Muscle of leg (tissue), 11 donors: ENCODE measurements around the gene RALGPS1. TPM values are rescaled to one million over a fixed set of nuclear protein-coding genes. Genes with fewer than 3 reads are reported as not detected.
A peak's percentile ranks its signal among the peaks of the same experiment; 100 is the strongest.

Experiments
- DNase-seq: peaks from one replicate; pipeline ENCODE4 v3.0.0; 2013
- H3K27ac ChIP-seq: one replicate; pipeline ENCODE4 v1.5.1; 2013; ENCODE audit warnings: mild to moderate bottlenecking, low read length, control low read depth
- H3K27me3 ChIP-seq: one replicate; pipeline ENCODE4 v1.6.1; 2013; ENCODE audit warnings: low read length; ENCODE audit not compliant: control insufficient read depth, insufficient read depth
- H3K36me3 ChIP-seq: one replicate; pipeline ENCODE4 v1.6.1; 2013; ENCODE audit warnings: low read length; ENCODE audit not compliant: control insufficient read depth, insufficient read depth
- H3K4me1 ChIP-seq: one replicate; pipeline ENCODE4 v1.6.1; 2013; ENCODE audit warnings: low read length; ENCODE audit not compliant: control insufficient read depth, insufficient read depth
- H3K4me3 ChIP-seq: one replicate; pipeline ENCODE4 v1.5.1; 2013; ENCODE audit warnings: low read length, control low read depth
- H3K9me3 ChIP-seq: replicated peaks from 2 replicates; pipeline ENCODE4 v1.6.1; 2013; ENCODE audit warnings: low read depth, low read length; ENCODE audit not compliant: control insufficient read depth
- WGBS: methylation state at CpG from one replicate; pipeline ENCODE4 v1.1.5; 2013; ENCODE audit warnings: missing lambda C conversion rate; ENCODE audit not compliant: insufficient coverage; 5-methylcytosine and 5-hydroxymethylcytosine counted together
- polyA plus RNA-seq, 8 donors: library from polyadenylated mRNA; unstranded; fragments of 120-200 nt; gene quantifications; one replicate each; pipeline versions ENCODE4 v1.2.1 to v1.2.3, GENCODE V29; 2013; ENCODE audit warnings: inconsistent platforms in 1 of 8, low replicate concordance in 1 of 8; ENCODE audit not compliant: insufficient read length in 8 of 8, insufficient read depth in 1 of 8
- total RNA-seq: library from RNA; stranded (reverse); fragments of 120-200 nt; gene quantifications from one replicate; pipeline ENCODE4 v1.2.4, GENCODE V29; 2013

RALGPS1 gene
- total and polyA plus RNA-seq, 9 donors: 4.6 to 8.6 (median 7.2) TPM

DNA sequence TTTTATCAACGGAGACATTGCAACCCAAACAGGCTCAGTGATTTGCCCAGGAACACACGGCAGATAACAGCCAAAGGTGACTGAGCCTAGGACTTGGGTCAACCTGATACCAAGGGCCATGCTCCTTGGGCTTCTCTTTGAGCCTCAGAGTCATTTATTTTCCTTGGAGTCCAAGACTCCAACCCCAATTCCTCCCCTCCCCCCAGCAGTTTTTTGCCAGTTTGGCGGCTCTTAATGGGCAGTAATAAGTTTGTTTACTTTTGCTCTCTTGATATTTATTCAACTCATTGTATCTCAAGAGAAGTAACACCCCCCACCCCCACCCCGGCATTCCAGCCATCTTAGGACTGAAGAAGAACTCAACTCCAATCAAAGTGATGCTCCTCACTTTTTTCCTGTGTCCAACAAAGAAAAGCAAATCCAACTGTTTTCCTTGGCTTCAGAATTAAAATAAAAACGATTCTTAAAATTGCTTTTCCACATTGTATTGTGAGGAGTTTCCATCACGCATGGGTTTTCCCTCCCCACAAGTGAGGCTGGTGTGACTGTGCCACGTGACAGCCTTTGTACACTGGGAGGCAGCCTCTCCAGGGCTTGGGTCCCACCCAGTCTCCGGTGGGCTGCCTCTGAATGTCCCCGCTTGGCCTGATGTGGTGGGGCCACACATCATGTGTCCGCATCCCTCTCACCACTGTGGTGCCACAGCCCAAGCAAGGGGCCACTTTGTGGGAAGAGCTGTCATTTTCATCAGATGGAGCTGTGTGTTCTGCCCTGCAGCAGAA, 198.8 kb downstream of the RALGPS1 start:
- no peaks in the 10 kb centered on the region for H3K27me3 ChIP-seq
- peak; percentile 81 for DNase-seq
- no peaks in the 10 kb centered on the region for H3K9me3 ChIP-seq
- no peak overlapping the region for H3K4me3 ChIP-seq
- H3K4me1 ChIP-seq: peaks cover 44% of the 10 kb centered on the region
- peaks cover 4% of the 10 kb centered on the region for H3K36me3 ChIP-seq
- WGBS: 85% methylated on average over 8 of the region's 10 CpGs
- H3K27ac ChIP-seq: peak overlapping the region; percentile 56

DNA sequence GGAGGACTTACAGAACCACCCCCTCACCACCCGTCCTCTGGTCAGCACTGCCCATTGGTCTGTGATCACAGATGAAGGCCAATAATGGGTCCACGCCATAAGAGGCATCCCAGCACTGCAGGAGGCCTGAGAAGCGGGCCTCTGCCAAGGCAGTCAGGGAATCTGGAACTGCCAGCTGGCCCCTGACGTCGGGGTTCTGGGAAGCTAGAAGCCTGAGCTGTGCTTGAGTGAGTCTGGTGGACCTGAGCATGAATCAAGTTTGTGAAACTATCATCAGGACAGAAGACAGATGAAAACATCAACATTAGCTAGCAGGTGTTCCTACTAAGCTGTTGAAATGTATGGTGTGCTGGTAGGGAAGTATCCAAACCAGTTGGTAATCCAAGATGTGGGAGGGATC, 200.0 kb downstream of the RALGPS1 start:
- DNase-seq: no peak
- Histone ChIP-seq H3K9me3 (no peaks in the 10 kb centered on the region), H3K4me3 (no peak overlapping the region), H3K27me3 (no peaks in the 10 kb centered on the region), H3K27ac (peak overlapping the region; percentile 0), H3K36me3 (peaks cover 10% of the 10 kb centered on the region), H3K4me1 (peaks cover 52% of the 10 kb centered on the region)
- 73% methylated on average over 5 of the region's 5 CpGs for WGBS

DNA sequence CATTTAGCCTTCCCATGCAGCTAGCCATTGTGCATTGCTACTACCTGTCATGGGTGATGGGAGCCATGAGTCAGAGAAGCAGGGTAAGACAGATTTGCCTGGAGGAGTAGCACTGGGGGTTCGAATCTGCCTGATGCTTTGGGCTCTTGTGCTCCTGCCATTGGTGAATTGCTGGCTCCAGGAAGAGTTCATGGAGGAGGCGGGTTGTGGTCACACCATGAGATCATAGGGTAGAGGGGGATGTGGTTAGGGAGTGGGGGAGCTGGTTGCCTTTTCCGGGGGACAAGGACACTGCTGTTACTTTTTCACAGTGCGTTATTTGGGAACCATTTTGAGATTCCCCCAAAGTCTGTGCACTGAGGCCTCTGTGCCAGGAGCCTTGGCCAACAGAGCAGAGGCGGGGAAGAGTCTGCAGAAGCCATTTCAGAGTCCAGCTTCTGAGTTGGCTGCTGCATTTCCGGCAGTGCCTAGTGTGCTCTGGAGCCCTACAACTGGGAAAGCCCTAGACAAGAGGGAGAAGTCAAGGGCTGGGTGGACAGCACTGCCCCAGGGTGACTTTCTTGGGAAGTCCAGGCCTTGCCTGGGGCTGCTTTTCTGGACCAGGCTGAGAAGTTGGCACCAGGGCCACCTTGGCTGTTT, 201.6 kb downstream of the RALGPS1 start:
- Histone ChIP-seq H3K36me3 (peaks cover 15% of the 10 kb centered on the region), H3K4me1 (peaks cover 54% of the 10 kb centered on the region), H3K27ac (peak overlapping the region; percentile 25), H3K27me3 (no peaks in the 10 kb centered on the region), H3K9me3 (no peaks in the 10 kb centered on the region), H3K4me3 (no peak overlapping the region)
- WGBS: 76% methylated on average over 5 of the region's 6 CpGs
- peak; percentile 74 for DNase-seq

DNA sequence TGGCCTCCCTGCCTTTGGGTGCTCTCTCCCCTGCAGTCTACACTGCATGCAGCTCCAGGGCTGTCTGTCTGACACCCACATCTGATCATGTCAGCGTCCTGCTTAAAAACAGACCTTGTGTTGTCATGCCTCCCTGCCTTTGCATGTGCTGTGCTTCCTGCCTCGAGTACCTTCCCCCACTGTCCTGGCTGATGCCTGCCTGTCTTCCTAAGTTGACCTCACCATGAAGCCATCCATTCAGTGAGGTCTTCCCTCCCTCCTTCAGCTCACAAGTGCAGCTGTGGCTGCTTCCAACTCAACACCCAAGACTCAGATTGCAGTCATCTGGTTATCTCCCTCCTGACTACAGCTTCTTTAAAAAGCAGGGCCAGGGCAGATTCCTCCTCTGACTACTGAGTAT, 202.4 kb downstream of the RALGPS1 start:
- Histone ChIP-seq H3K27me3 (no peaks in the 10 kb centered on the region), H3K27ac (no peak overlapping the region), H3K4me3 (no peak overlapping the region), H3K9me3 (no peaks in the 10 kb centered on the region), H3K36me3 (peaks cover 15% of the 10 kb centered on the region), H3K4me1 (peaks cover 60% of the 10 kb centered on the region)
- WGBS: 73% methylated on average over 2 of the region's 2 CpGs
- peak; percentile 60 for DNase-seq

DNA sequence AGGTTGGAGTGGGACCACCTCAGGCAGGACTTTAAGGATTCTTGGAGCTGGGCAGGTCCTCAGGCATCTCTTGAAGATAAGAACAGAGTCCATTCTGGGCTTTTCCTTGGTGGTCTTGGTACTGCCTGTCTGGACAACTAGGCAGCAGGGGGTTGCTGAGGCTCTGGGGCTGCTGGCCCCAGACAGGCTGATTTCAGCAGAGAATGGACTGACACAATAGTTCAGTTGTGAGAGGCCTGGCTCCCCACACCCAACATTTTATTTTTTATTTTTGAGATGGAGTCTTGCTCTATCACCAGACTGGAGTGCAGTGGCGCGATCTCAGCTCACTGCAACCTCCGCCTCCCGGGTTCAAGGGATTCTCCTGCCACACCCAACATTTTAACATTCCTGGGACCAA, 203.2 kb downstream of the RALGPS1 start:
- WGBS: no CpG with 5 or more reads among the region's 4 CpGs
- H3K9me3 ChIP-seq: no peaks in the 10 kb centered on the region
- DNase-seq: no peak
- no peak overlapping the region for H3K4me3 ChIP-seq
- H3K36me3 ChIP-seq: peaks cover 15% of the 10 kb centered on the region
- H3K4me1 ChIP-seq: peaks cover 59% of the 10 kb centered on the region
- H3K27me3 ChIP-seq: no peaks in the 10 kb centered on the region
- H3K27ac ChIP-seq: peak overlapping the region; percentile 43

DNA sequence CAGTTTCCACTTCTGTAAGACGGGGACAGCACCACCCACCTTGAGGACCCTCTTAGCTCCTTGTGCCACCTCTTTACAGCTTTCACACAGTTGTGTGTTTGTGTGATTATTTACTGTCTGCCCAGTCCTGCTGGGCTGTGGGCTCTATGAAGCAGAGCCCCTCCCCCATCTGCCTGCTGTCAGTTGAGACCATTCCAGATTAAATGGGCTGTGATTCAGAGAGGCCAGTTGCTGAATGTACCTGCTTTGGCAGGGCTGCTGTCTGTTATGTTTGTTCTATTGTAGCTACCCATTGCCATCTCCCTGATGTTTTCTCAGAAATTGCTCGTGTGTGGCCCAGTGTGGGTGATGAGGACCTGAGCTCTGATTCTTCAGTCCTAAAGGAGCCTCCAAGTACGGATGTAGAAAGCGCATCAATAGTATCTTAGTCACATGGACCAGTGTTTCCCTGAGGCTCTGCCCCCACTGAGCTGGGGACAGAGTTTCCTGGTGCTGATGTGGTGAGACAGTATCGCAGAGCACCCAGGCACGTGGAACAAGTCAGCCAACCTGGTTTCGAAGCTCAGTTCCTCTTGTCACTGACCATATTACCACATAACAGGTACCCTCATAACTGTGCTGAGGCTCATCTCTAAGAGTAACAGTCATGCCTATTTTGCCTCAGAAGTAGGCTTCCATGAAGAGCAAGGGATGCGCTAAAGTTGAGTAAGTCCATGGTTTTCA, 204.2 kb downstream of the RALGPS1 start:
- no peaks in the 10 kb centered on the region for H3K9me3 ChIP-seq
- H3K4me3 ChIP-seq: no peak overlapping the region
- H3K4me1 ChIP-seq: peaks cover 62% of the 10 kb centered on the region
- no peaks in the 10 kb centered on the region for H3K27me3 ChIP-seq
- WGBS: 100% methylated on average over 1 of the region's 8 CpGs
- peaks cover 15% of the 10 kb centered on the region for H3K36me3 ChIP-seq
- H3K27ac ChIP-seq: peak overlapping the region; percentile 8
- DNase-seq: no peak

DNA sequence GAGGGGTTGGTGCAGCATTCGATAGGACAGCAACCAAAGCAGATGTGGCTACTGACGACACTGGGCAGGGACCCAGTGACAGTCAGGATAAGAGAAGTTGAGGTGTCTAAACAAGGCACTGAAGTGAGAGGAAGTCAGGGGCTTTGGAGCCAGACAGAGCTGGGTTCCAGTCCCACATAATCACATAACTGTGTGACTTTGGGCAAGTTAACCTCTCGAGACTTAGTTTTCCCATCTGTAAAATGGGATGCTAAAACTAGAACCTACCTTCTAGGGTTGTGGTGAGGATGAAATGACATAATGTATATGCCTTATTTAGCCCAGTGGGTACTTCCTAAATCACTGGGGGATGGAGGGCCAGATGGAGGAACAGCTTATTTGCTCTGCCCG, 204.7 kb downstream of the RALGPS1 start:
- DNase-seq: no peak
- Histone ChIP-seq H3K36me3 (peaks cover 15% of the 10 kb centered on the region), H3K9me3 (no peaks in the 10 kb centered on the region), H3K4me1 (peaks cover 67% of the 10 kb centered on the region), H3K27me3 (no peaks in the 10 kb centered on the region), H3K27ac (no peak overlapping the region), H3K4me3 (no peak overlapping the region)
- WGBS: 79% methylated on average over 3 of the region's 4 CpGs

DNA sequence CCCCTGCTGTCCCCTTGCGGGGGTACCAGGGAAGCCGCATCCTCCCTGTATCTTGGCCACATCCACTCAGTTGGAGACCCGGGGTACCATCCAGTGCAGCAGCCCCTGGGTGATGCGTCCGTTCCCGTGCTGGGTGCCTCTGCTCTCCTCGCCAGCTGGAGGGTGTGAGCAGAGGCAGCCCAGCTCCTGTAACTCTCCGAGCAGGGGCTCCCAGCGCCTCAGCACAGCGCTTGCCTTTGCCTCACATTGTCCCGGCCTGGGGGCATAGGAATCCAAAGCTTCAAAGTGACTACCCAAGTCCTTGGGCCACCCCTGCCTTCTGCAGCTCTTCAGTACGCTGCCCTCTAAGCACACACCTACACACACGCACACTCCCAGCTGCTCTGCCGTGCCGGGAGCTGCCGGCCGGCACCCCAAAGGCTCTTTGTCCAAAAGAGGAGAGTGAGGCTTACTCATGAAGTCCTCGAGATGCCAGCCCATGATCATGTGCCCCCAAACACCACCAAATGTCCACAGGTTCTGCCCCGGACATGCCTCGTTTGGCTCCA, 207.1 kb downstream of the RALGPS1 start:
- Histone ChIP-seq H3K4me1 (peaks cover 61% of the 10 kb centered on the region), H3K4me3 (peak overlapping the region; percentile 77), H3K36me3 (peaks cover 15% of the 10 kb centered on the region), H3K27me3 (no peaks in the 10 kb centered on the region), H3K27ac (peak overlapping the region; percentile 95), H3K9me3 (no peaks in the 10 kb centered on the region)
- WGBS: 7% methylated on average over 16 of the region's 20 CpGs
- DNase-seq: peak; percentile 54

DNA sequence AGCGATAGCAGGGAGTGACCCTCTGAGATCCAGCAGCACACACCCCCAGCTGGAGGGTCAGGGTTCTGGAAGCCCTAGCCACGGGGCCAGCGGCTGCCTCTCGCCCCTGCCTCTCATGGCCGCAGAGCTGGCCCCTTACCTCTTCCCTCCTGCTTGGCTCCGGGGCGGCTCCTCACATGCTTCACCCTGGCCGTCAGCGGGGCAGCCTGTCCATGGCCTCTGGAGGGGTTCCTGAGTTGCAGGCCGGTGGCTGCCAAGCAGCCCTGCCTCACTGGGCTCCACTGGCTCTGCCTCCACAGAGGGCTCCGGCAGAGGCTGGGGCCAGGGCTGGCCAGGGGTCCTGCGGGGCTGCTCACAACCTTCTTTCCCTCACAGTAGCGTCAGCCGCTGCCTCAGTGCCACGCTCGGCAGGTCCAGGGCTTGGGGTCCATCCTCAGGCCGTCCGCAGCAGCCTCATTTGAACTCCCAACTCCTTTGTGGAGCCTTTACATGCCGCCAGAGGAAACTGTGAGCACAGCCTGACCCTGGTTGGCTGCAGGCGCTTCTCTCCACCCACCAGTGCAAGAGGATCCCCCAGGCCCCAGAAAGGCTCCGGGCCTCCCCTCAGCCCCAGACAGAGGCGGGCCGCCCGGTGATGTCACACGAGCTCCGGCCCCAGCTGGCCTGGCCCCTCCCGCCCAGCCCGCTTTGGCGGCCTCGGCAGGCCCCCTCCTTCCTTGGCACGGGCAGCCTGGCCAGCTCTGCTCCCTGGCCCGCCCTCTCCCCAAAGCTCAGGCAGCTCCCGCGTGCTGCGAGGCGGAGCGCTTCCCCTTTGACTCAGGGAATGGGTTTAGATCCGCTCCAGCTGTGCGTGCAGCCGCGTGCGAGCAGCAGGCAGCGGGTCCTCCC, 207.8 kb downstream of the RALGPS1 start, which contains the start of gene ANGPTL2:
Gene ANGPTL2 (minus strand): TSS at position 460 of the 888 bp plus-strand sequence. CDS start 13,904 bp downstream, outside the sequence.
- H3K27me3 ChIP-seq: no peaks in the 10 kb centered on the region
- H3K4me3 ChIP-seq: peak within 1 kb of the TSS; percentile 77
- peak within 1 kb of the TSS; percentile 95 for H3K27ac ChIP-seq
- WGBS: under 1% methylated on average over 42 of the region's 43 CpGs
- peak; percentile 99 for DNase-seq
- no peaks in the 10 kb centered on the region for H3K9me3 ChIP-seq
- H3K36me3 ChIP-seq: peaks cover 14% of the 10 kb centered on the region
- H3K4me1 ChIP-seq: peaks cover 56% of the 10 kb centered on the region
